ENCODE results near the gene HOXB3.

The HOXB3 gene

DNA sequence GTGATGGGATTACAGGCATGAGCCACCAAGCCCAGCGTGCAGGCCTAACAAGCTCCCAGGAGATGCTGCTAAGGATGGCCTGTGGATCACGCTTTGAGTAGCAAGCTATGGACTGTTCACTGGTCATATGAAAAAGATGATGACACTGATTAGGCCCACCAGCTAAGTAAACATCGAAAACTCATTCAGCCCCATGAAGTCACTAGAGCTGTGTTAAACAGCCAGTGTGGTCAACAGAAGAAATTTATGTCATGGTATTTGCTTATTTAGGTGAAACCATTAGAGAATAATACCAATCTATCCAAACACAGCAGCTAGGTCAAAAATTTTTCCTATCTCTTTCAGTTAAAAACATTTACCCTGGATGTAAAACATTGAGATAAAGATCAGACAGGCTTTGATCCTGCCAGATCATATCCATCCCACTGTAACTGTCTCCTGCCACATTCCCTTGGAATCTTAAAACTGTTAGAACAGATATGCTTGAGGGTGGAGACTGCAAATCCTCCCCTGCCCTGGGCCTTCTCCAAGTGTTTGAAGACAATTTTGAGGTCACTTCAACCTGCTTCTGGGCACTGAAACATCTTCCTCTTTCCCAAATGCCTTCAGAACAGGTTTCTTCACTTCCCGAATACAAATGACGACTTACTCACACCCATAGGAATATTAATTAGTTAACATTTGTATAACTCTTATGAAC is 90.2 kb downstream of the HOXB3 start:
- in situ Hi-C loops (cut with HindIII; ENCODE audit: low sequenced_read_pairs): no loop called here
- no peak for DNase-seq (ENCODE audit: low read depth)
- H3K4me3 ChIP-seq (ENCODE audit: low read depth, low read length): no peak overlapping the region
- TF ChIP-seq, protein P1, sequence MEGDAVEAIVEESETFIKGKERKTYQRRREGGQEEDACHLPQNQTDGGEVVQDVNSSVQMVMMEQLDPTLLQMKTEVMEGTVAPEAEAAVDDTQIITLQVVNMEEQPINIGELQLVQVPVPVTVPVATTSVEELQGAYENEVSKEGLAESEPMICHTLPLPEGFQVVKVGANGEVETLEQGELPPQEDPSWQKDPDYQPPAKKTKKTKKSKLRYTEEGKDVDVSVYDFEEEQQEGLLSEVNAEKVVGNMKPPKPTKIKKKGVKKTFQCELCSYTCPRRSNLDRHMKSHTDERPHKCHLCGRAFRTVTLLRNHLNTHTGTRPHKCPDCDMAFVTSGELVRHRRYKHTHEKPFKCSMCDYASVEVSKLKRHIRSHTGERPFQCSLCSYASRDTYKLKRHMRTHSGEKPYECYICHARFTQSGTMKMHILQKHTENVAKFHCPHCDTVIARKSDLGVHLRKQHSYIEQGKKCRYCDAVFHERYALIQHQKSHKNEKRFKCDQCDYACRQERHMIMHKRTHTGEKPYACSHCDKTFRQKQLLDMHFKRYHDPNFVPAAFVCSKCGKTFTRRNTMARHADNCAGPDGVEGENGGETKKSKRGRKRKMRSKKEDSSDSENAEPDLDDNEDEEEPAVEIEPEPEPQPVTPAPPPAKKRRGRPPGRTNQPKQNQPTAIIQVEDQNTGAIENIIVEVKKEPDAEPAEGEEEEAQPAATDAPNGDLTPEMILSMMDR (IDR thresholded peaks at IDR 0.05; ENCODE audit: low read depth, low read length, missing control alignments): no peak

DNA sequence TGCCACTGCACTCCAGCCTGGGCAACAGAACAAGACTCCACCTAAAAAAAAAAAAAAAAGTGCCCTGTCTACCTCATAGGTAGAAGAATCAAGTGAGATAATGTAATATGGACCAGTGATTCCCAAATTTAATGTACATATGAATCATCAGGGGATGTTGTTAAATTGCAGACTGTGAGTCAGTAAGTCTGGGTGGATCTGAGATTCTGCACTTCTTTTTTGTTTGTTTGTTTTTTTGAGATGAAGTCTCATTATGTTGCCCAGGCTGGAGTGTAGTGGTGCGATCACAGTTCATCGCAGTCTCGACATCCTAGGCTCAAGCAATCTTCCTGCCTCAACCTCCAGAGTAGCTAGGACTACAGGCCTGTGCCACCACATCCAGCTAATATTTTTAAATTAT is 90.8 kb downstream of the HOXB3 start:
- H3K4me3 ChIP-seq (ENCODE audit: low read depth, low read length): no peak overlapping the region
- in situ Hi-C loops (cut with HindIII; ENCODE audit: low sequenced_read_pairs): no loop called here
- no peak for DNase-seq (ENCODE audit: low read depth)
- TF ChIP-seq, protein P1 (IDR thresholded peaks at IDR 0.05; ENCODE audit: low read depth, low read length, missing control alignments): no peak

All from astrocyte of the cerebellum (primary cell).